BLaER1 treated with 17β-estradiol and CSF1 and Interleukin-3, amounts not matched to agents 10 nM and 100 nM (cell line): Measurements from ENCODE around the gene BABAM2.
"Not testable (repeated sequence)": the region's sequence is repeated elsewhere in the genome, so short reads cannot be mapped to it uniquely, and the experiment has no call there.

Experiments
- H3K27ac ChIP-seq, 11 experiments: shearing (Covaris generic); formaldehyde crosslinking; 2 replicates each; pipeline ENCODE4 v1.8.1; 2022
- H3K27me3 ChIP-seq, 11 experiments: shearing (Covaris generic); formaldehyde crosslinking; 2 replicates each; pipeline ENCODE4 v1.8.1; 2022
- H3K36me3 ChIP-seq, 11 experiments: shearing (Covaris generic); formaldehyde crosslinking; 2 replicates each; pipeline ENCODE4 v1.8.1; 2022
- H3K4me1 ChIP-seq, 10 experiments: shearing (Covaris generic); formaldehyde crosslinking; 2 replicates each; pipeline ENCODE4 v1.8.1; 2022
- H3K4me2 ChIP-seq, 11 experiments: shearing (Covaris generic); formaldehyde crosslinking; 2 replicates each; pipeline ENCODE4 v1.8.1; 2022
- H3K4me3 ChIP-seq, 10 experiments: shearing (Covaris generic); formaldehyde crosslinking; 2 replicates each; pipeline ENCODE4 v1.8.1; 2022
- H3K9ac ChIP-seq, 11 experiments: shearing (Covaris generic); formaldehyde crosslinking; 2 replicates each; pipeline ENCODE4 v1.8.1; 2022
- H3K9me3 ChIP-seq, 11 experiments: shearing (Covaris generic); formaldehyde crosslinking; replicated peaks in 1 of 11; 2 replicates each; pipeline ENCODE4 v1.8.1; 2022
- H4K20me1 ChIP-seq, 11 experiments: shearing (Covaris generic); formaldehyde crosslinking; 2 replicates each; pipeline ENCODE4 v1.8.1; 2022
- Cebpa-rat ChIP-seq, 11 experiments: shearing (Covaris generic); IDR thresholded peaks; 2 replicates each; pipeline ENCODE4 v1.8.1; 2022

Gene BABAM2

DNA sequence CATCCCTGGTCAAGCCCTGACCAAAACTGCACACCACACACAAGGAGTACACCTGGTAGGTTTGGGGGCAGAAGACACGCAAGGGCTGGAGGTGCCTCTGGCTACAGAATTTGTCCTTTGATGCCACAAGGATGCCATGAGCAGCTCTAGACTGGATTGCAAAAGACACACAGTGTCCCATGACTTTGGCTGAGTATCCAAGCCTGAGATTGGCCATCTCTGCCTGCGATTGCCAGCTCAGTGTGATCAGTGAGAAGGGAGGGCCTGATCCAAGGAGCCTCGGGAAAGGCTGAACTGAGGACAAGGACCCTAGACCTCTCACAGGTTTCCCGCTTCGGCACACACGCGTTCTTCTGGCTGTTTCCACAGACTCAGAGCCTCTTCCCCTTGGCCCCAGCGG lies 442.2 kb downstream of the BABAM2 start:
- peaks cover 18 to 28% (median 22%) of the 10 kb centered on the region in 10 experiments for H3K4me1 ChIP-seq
- H3K27me3 ChIP-seq: no peaks in the 10 kb centered on the region
- no peak overlapping the region for H3K27ac ChIP-seq
- peaks cover 0 to 5% (median 0%) of the 10 kb centered on the region in 11 experiments; a peak in 2 of 22 replicates for H3K9me3 ChIP-seq
- H4K20me1 ChIP-seq: 0 out of 22 replicates have a peak, but pooled peaks cover 0 to 5% (median 0%) of the 10 kb centered on the region in 11 experiments
- H3K4me2 ChIP-seq: peak overlapping the region in 1 of 11 experiments; percentile 78; a peak in 1 of 22 replicates
- H3K9ac ChIP-seq: no peak overlapping the region
- no peak overlapping the region for H3K4me3 ChIP-seq
- peaks cover 0 to 11% (median 3%) of the 10 kb centered on the region in 11 experiments; a peak in 3 of 22 replicates for H3K36me3 ChIP-seq
- no peak for TF ChIP-seq Cebpa-rat (IDR thresholded peaks at IDR 0.05)

- TF ChIP-seq Cebpa-rat (IDR thresholded peaks at IDR 0.05): no peak
- peak overlapping the region in 8 of 11 experiments; percentile 12 to 54 (median 43); a peak in 9 of 22 replicates for H3K9ac ChIP-seq
- H3K4me3 ChIP-seq: no peak overlapping the region
- peak overlapping the region; percentile 56 to 81 (median 72) for H3K4me2 ChIP-seq
- peak overlapping the region in 6 of 11 experiments; percentile 10 to 46 (median 39); a peak in 9 of 22 replicates for H3K27ac ChIP-seq
- peaks cover 0 to 17% (median 4%) of the 10 kb centered on the region in 11 experiments; a peak in 7 of 22 replicates for H3K36me3 ChIP-seq
- 0 out of 22 replicates have a peak, but pooled peaks cover 0 to 5% (median 0%) of the 10 kb centered on the region in 11 experiments for H4K20me1 ChIP-seq
- H3K4me1 ChIP-seq: peaks cover 15 to 26% (median 19%) of the 10 kb centered on the region in 10 experiments
- peaks cover 0 to 5% (median 0%) of the 10 kb centered on the region in 11 experiments; a peak in 2 of 22 replicates for H3K9me3 ChIP-seq
- no peaks in the 10 kb centered on the region for H3K27me3 ChIP-seq
Measured at GRCh38 chr2:28333606-28334526, 443.3 kb downstream of the BABAM2 start.

DNA sequence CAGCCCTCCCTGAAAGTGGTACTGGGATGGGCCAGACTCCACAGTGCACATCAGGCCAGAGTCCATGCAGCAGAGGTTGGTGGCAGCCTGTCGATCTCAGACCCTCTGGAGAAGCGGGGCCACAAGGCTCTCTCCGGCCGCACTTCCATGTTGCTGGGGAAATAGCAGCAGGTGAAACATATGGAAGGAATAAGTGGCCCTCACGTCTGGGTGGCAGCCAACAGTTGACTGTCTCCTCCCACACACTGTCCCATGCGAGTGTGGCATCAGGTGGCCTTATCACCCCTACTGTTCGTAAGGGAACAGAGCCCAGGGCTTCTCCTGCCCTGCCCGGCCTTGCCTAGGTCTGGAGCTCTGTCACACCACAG lies 444.0 kb downstream of the BABAM2 start:
- H3K9me3 ChIP-seq: peaks cover 0 to 5% (median 0%) of the 10 kb centered on the region in 11 experiments; a peak in 2 of 22 replicates
- peaks cover 0 to 24% (median 10%) of the 10 kb centered on the region in 11 experiments; a peak in 11 of 22 replicates for H3K36me3 ChIP-seq
- H3K27me3 ChIP-seq: no peaks in the 10 kb centered on the region
- no peak for TF ChIP-seq Cebpa-rat (IDR thresholded peaks at IDR 0.05)
- H3K4me2 ChIP-seq: peak overlapping the region; percentile 56 to 81 (median 72); a peak in 21 of 22 replicates
- no peak overlapping the region for H3K4me3 ChIP-seq
- 0 out of 22 replicates have a peak, but pooled peaks cover 0 to 5% (median 0%) of the 10 kb centered on the region in 11 experiments for H4K20me1 ChIP-seq
- 0 out of 22 replicates have a peak overlapping the region, but pooled peaks of 2 of the 11 experiments have one; percentile 41 to 50 for H3K9ac ChIP-seq
- peak overlapping the region in 4 of 11 experiments; percentile 10 to 46 (median 33); a peak in 5 of 22 replicates for H3K27ac ChIP-seq
- H3K4me1 ChIP-seq: peaks cover 15 to 26% (median 19%) of the 10 kb centered on the region in 10 experiments

DNA sequence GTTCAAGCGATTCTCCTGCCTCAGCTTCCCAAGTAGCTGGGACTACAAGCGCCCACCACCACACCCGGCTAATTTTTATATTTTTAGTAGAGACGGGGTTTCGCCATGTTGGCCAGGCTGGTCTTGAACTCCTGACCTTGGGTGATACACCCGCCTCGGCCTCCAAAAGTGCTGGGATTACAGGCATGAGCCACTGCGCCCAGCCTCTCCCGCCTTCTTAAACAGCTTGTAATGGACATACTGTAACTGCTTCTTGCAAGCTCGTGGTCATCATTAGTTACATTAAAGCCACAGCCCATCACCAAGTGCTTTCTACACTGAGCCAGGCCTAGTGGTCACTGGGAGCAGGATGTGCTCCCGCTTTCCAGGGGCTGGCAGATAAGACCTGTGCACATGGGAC lies 444.7 kb downstream of the BABAM2 start:
- Histone ChIP-seq H3K36me3 (peaks cover 0 to 29% (median 15%) of the 10 kb centered on the region in 11 experiments; a peak in 11 of 22 replicates), H3K4me1 (peaks cover 15 to 27% (median 19%) of the 10 kb centered on the region in 10 experiments)
- not testable (repeated sequence) for H3K9ac ChIP-seq, H3K27me3 ChIP-seq, H3K27ac ChIP-seq, H3K4me2 ChIP-seq, H3K4me3 ChIP-seq, H3K9me3 ChIP-seq, H4K20me1 ChIP-seq

DNA sequence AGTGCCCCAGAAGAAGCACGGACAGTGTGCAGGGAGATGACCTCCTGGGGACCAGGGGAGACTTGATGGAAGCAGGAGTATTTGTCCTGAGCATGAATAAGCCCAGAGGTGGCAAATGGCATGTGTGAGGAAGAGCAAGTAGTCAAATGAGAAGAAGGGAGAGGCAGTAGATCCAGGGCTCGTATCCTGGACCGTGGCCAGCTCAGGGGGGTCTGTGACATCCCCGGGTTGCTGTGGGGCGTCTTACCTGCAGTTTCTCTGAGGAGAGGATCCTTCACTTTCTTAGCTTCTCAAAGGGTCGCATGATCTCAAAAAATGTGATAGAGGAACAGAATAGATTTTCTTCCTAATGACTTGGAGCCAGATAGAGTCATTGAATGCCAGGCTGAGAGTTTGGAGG lies 445.1 kb downstream of the BABAM2 start:
- H3K27ac ChIP-seq: no peak overlapping the region
- TF ChIP-seq Cebpa-rat (IDR thresholded peaks at IDR 0.05): no peak

GRCh38 chr2:28336264-28336980 lies 445.9 kb downstream of the BABAM2 start:
- H3K9ac ChIP-seq: no peak overlapping the region
- peaks cover 15 to 34% (median 19%) of the 10 kb centered on the region in 10 experiments for H3K4me1 ChIP-seq
- no peaks in the 10 kb centered on the region for H3K27me3 ChIP-seq
- H3K27ac ChIP-seq: no peak overlapping the region
- H3K36me3 ChIP-seq: peaks cover 0 to 29% (median 15%) of the 10 kb centered on the region in 11 experiments; a peak in 11 of 22 replicates
- TF ChIP-seq Cebpa-rat (IDR thresholded peaks at IDR 0.05): no peak
- H3K9me3 ChIP-seq: peaks cover 0 to 5% (median 0%) of the 10 kb centered on the region in 11 experiments; a peak in 2 of 22 replicates
- H3K4me2 ChIP-seq: no peak overlapping the region
- 0 out of 22 replicates have a peak, but pooled peaks cover 0 to 5% (median 0%) of the 10 kb centered on the region in 11 experiments for H4K20me1 ChIP-seq
- H3K4me3 ChIP-seq: no peak overlapping the region

More for the DNA sequence above, 445.1 kb downstream of the BABAM2 start:
- peaks cover 15 to 31% (median 19%) of the 10 kb centered on the region in 10 experiments for H3K4me1 ChIP-seq
- no peak overlapping the region for H3K4me3 ChIP-seq
- peaks cover 0 to 5% (median 0%) of the 10 kb centered on the region in 11 experiments; a peak in 2 of 22 replicates for H3K9me3 ChIP-seq
- no peak overlapping the region for H3K9ac ChIP-seq
- no peak overlapping the region for H3K4me2 ChIP-seq
- peaks cover 0 to 29% (median 15%) of the 10 kb centered on the region in 11 experiments; a peak in 11 of 22 replicates for H3K36me3 ChIP-seq
- no peaks in the 10 kb centered on the region for H3K27me3 ChIP-seq
- 0 out of 22 replicates have a peak, but pooled peaks cover 0 to 5% (median 0%) of the 10 kb centered on the region in 11 experiments for H4K20me1 ChIP-seq

GRCh38 chr2:28336982-28337627 lies 446.6 kb downstream of the BABAM2 start:
- H3K36me3 ChIP-seq: peaks cover 0 to 26% (median 15%) of the 10 kb centered on the region in 11 experiments; a peak in 11 of 22 replicates
- TF ChIP-seq Cebpa-rat (IDR thresholded peaks at IDR 0.05): no peak
- peaks cover 16 to 36% (median 20%) of the 10 kb centered on the region in 10 experiments for H3K4me1 ChIP-seq
- H3K9me3 ChIP-seq: no peaks in the 10 kb centered on the region
- H3K4me3 ChIP-seq: no peak overlapping the region
- no peak overlapping the region for H3K27ac ChIP-seq
- 0 out of 22 replicates have a peak, but pooled peaks cover 0 to 5% (median 0%) of the 10 kb centered on the region in 11 experiments for H4K20me1 ChIP-seq
- H3K4me2 ChIP-seq: no peak overlapping the region
- H3K9ac ChIP-seq: no peak overlapping the region
- H3K27me3 ChIP-seq: no peaks in the 10 kb centered on the region
